ENCODE data around the gene MASP2. TPM values are rescaled to one million over a fixed set of nuclear protein-coding genes. Genes with fewer than 3 reads are reported as not detected.
"Not testable (repeated sequence)": the region's sequence is repeated elsewhere in the genome, so short reads cannot be mapped to it uniquely, and the experiment has no call there.

The MASP2 gene
- polyA plus RNA-seq, 2 of the 4 experiments (the other 2 are of a cell fraction) = 0.08 TPM; not detected in 1

GRCh38 chr1:11052839-11053757, 6.1 kb upstream of the MASP2 start:
- Histone ChIP-seq H3K4me2 (no peak overlapping the region), H3K4me1 (no peaks in the 10 kb centered on the region; the same call in 2 of the 3 replicates), H3K9me3 (no peaks in the 10 kb centered on the region), H3K27ac (no peak overlapping the region), H3K4me3 (no peak overlapping the region)
- DNase-seq (ENCODE audit: low read depth in 1 of 2, low spot score in 1 of 2) (no peak), ATAC-seq (peak; percentile 31 to 32), FAIRE-seq (no peak)
- TF ChIP-seq PBX3 (IDR thresholded peaks at IDR 0.05) (0 out of 2 replicates have a peak, but pooled peaks have one; percentile 7), ZC3H11A (IDR thresholded peaks at IDR 0.05) (no peak), PHF8 (IDR thresholded peaks at IDR 0.05; ENCODE audit: borderline replicate concordance, low read depth) (no peak), CHD4 (IDR thresholded peaks at IDR 0.05; ENCODE audit: borderline replicate concordance) (no peak), KDM1A (IDR thresholded peaks at IDR 0.05; ENCODE audit: low read depth) (no peak), E2F6 (IDR thresholded peaks at IDR 0.05; ENCODE audit: borderline replicate concordance, low read depth) (no peak), SREBF2 (IDR thresholded peaks at IDR 0.05) (no peak), CTCF (IDR thresholded peaks at IDR 0.05) (no peak)
- WGBS (ENCODE audit: missing lambda C conversion rate) = 81% methylated on average over 22 of the region's 29 CpGs
- CTCF ChIA-PET = interaction anchor here (2.6 kb wide), 1 partner anchor 16 kb away, joined by 11 read pairs; no protein-coding TSS in a partner anchor
- POLR2A ChIA-PET = no interaction called here

GRCh38 chr1:11051781-11052511, 4.9 kb upstream of the MASP2 start:
- POLR2A ChIA-PET = interaction anchor here (0.6 kb wide), 1 partner anchor 627 kb away, joined by 7 read pairs; no protein-coding TSS in a partner anchor
- Histone ChIP-seq H3K9me3 (no peaks in the 10 kb centered on the region), H3K4me2 (no peak overlapping the region), H3K27ac (no peak overlapping the region), H3K4me3 (no peak overlapping the region), H3K4me1 (no peaks in the 10 kb centered on the region)
- ATAC-seq (peak in 1 of 2 experiments; percentile 34; a peak in 3 of 6 replicates), DNase-seq (ENCODE audit: low read depth in 1 of 2, low spot score in 1 of 2) (no peak), FAIRE-seq (no peak)
- WGBS (ENCODE audit: missing lambda C conversion rate) = 75% methylated on average over 19 of the region's 19 CpGs
- CTCF ChIA-PET = interaction anchor here (2.6 kb wide), 1 partner anchor 14 kb away, joined by 11 read pairs; no protein-coding TSS in a partner anchor
- TF ChIP-seq HES2 (IDR thresholded peaks at IDR 0.05) (no peak), POLR2A (IDR thresholded peaks at IDR 0.05; ENCODE audit: low read length) (no peak), HMGXB4 (CRISPR knock-in tag; IDR thresholded peaks at IDR 0.05; ENCODE audit: borderline replicate concordance) (no peak), EHMT2 (IDR thresholded peaks at IDR 0.05; ENCODE audit: low read depth) (no peak), EHF (CRISPR knock-in tag; IDR thresholded peaks at IDR 0.05) (no peak), MAZ (IDR thresholded peaks at IDR 0.05; ENCODE audit: borderline replicate concordance, low read depth, low read length) (no peak), GATA3 (IDR thresholded peaks at IDR 0.05; ENCODE audit: borderline replicate concordance) (no peak), FOSL2 (IDR thresholded peaks at IDR 0.05) (no peak), FOSL2 (CRISPR knock-in tag; IDR thresholded peaks at IDR 0.05) (no peak), JUNB (IDR thresholded peaks at IDR 0.05) (no peak), SREBF2 (IDR thresholded peaks at IDR 0.05) (no peak), CBX2 (IDR thresholded peaks at IDR 0.05; ENCODE audit: borderline replicate concordance, low read depth) (no peak), CTCF (IDR thresholded peaks at IDR 0.05) (no peak), HOXB5 (CRISPR knock-in tag; IDR thresholded peaks at IDR 0.05) (no peak), HOXA7 (CRISPR knock-in tag; IDR thresholded peaks at IDR 0.05) (no peak), POLR2AphosphoS2 (conservative IDR thresholded peaks at IDR 0.05; ENCODE audit: low read length) (no peak)

- CTCF ChIA-PET = interaction anchor here (2.6 kb wide), 1 partner anchor 14 kb away, joined by 11 read pairs; no protein-coding TSS in a partner anchor
- not testable (repeated sequence) for H3K9me3 ChIP-seq
Measured at GRCh38 chr1:11051121-11051520, 4.1 kb upstream of the MASP2 start.

More at GRCh38 chr1:11051121-11051520, 4.1 kb upstream of the MASP2 start:
- H3K4me3 ChIP-seq; POLR2A ChIA-PET; FAIRE-seq; ATAC-seq; H3K27ac ChIP-seq; H3K4me1 ChIP-seq; H3K4me2 ChIP-seq; DNase-seq (ENCODE audit: low read depth in 1 of 2, low spot score in 1 of 2): not testable (repeated sequence)
- WGBS (ENCODE audit: missing lambda C conversion rate) = 91% methylated on average over 10 of the region's 10 CpGs

Data from A549 (cell line).